Retinal pigment epithelial cell (primary cell): ENCODE results near the gene SLC24A3.

Experiments used
- DNase-seq: peaks from one replicate; pipeline ENCODE4 v3.0.0-alpha.2; 2010; ENCODE audit warnings: low read depth
- H3K4me3 ChIP-seq: 2 replicates; pipeline ENCODE4 v1.5.1; 2011; ENCODE audit warnings: mild to moderate bottlenecking, low read length, control low read depth, moderate library complexity
- TF ChIP-seq, protein P1 (sequence below): conservative IDR thresholded peaks from 2 replicates; pipeline ENCODE4 v1.5.1; 2011; ENCODE audit warnings: low read depth, low read length, control low read depth, inconsistent platforms

The SLC24A3 gene

GRCh38 chr20:19387251-19387650 is 174.8 kb downstream of the SLC24A3 start:
- DNase-seq = no peak
- TF ChIP-seq, protein P1, sequence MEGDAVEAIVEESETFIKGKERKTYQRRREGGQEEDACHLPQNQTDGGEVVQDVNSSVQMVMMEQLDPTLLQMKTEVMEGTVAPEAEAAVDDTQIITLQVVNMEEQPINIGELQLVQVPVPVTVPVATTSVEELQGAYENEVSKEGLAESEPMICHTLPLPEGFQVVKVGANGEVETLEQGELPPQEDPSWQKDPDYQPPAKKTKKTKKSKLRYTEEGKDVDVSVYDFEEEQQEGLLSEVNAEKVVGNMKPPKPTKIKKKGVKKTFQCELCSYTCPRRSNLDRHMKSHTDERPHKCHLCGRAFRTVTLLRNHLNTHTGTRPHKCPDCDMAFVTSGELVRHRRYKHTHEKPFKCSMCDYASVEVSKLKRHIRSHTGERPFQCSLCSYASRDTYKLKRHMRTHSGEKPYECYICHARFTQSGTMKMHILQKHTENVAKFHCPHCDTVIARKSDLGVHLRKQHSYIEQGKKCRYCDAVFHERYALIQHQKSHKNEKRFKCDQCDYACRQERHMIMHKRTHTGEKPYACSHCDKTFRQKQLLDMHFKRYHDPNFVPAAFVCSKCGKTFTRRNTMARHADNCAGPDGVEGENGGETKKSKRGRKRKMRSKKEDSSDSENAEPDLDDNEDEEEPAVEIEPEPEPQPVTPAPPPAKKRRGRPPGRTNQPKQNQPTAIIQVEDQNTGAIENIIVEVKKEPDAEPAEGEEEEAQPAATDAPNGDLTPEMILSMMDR = no peak
- no peak overlapping the region for H3K4me3 ChIP-seq

DNA sequence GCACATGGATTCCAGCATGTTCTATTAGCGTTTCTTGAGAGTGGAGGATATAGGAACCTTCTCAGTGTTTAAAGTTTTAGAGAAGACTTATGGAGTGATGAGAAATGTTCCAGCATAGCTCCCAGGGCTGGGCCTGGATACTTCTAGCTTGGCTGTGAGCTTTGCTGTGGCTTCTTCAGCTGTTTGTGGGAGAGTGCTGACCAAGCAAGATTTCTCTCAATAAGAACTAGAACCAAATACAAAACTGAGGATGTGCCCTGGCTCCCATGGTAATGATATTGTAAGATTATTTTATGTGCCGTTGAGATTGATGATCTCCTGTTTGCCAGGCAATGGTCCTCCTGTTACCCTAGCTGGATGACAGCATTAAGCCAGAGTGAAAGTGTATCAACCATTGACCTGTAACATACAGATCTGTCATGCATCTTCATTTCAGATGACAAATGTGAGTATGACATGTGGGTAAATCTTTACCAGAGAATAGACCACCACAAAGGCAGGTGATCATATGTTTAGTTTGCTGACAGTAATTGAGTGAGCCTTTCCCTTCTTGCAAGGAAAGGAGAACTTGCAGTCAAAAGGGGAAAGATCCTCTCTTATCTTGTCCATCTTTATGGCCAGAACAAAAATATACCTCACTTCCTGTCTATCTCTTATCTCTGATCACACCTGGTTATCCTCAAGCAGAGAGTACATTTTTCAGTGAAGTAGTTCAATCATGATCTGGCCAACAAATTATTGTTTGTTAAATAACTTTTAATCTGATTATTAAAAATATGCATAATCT is 180.1 kb downstream of the SLC24A3 start:
- no peak for DNase-seq
- TF ChIP-seq, protein P1 = no peak
- no peak overlapping the region for H3K4me3 ChIP-seq

- no peak for DNase-seq
- TF ChIP-seq, protein P1 = no peak
- H3K4me3 ChIP-seq = no peak overlapping the region
These were observed 184.1 kb downstream of the SLC24A3 start for GRCh38 chr20:19396460-19397081.

GRCh38 chr20:19397226-19397625 is 184.8 kb downstream of the SLC24A3 start:
- no peak for DNase-seq
- TF ChIP-seq, protein P1 = no peak
- H3K4me3 ChIP-seq = no peak overlapping the region

DNA sequence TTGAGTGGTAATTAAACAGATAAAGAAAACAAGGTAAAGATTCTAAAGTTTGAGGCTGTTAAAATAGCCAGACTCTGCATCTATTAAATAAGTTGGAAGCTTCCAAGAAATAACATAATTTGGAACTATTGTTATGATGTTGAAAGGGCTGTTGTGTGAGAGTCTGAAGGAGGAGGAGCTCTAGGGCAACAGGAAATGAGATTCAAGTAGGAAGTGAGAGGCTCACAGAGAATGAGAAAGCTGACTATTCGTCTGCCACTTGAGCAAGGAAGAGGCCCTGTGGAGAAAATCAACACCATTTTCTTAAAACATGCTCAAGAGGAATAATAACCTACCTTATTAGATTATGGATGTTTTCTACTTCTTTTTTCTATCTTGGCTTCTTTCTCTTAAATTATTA is 185.2 kb downstream of the SLC24A3 start:
- TF ChIP-seq, protein P1 = no peak
- no peak overlapping the region for H3K4me3 ChIP-seq
- no peak for DNase-seq

GRCh38 chr20:19401096-19401495 is 188.7 kb downstream of the SLC24A3 start:
- no peak overlapping the region for H3K4me3 ChIP-seq
- TF ChIP-seq, protein P1 = no peak
- DNase-seq = no peak

DNA sequence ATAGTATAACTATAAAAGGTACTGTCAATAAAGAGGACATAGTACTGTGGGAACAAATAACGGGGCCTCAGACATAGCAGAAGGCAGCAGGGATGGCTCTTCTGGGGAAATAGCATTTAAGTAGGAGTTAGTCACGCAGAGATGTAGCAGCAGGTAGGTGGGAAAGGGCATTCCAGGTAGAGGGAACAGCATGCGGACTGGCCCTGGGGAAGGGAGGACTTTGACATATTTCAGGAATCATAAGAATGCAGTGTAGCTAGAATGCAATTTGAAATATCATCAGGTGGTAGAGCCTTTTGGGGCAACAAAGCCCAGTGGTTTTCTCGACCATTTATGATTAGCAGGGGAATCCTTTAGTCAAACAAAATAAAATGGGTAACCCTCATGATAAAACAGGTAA is 191.1 kb downstream of the SLC24A3 start:
- no peak overlapping the region for H3K4me3 ChIP-seq
- TF ChIP-seq, protein P1 = no peak
- no peak for DNase-seq
